IPS DF 6.9 (cell line): ENCODE data around the gene SLC7A1.

Source experiments
- DNase-seq: peaks from one replicate; pipeline ENCODE4 v3.0.0-alpha.2; 2013; ENCODE audit warnings: low read depth, low spot score
- H3K27ac ChIP-seq: one replicate; pipeline ENCODE4 v1.5.1; 2013; ENCODE audit warnings: low read length, control low read depth
- H3K27me3 ChIP-seq: 2 replicates; pipeline ENCODE4 v1.6.1; 2013; ENCODE audit warnings: mild to moderate bottlenecking, low read length; ENCODE audit not compliant: control insufficient read depth, insufficient read depth
- H3K36me3 ChIP-seq: 2 replicates; pipeline ENCODE4 v1.6.1; 2013; ENCODE audit warnings: low read length; ENCODE audit not compliant: control insufficient read depth, insufficient read depth
- H3K4me1 ChIP-seq: 2 replicates; pipeline ENCODE4 v1.6.1; 2013; ENCODE audit warnings: low read length; ENCODE audit not compliant: control insufficient read depth, insufficient read depth
- H3K4me3 ChIP-seq: 2 replicates; pipeline ENCODE4 v1.5.1; 2013; ENCODE audit warnings: mild to moderate bottlenecking, low read length
- H3K9me3 ChIP-seq: 2 replicates; pipeline ENCODE4 v1.6.1; 2013; ENCODE audit warnings: low read length, inconsistent platforms; ENCODE audit not compliant: control insufficient read depth, insufficient read depth
- WGBS: extraction: QIAGEN DNeasy Blood & Tissue Kit; methylation state at CpG from one replicate; pipeline ENCODE4 v1.1.7; 2013; ENCODE audit warnings: mixed read lengths, missing lambda C conversion rate; ENCODE audit not compliant: insufficient read length, insufficient coverage; 5-methylcytosine and 5-hydroxymethylcytosine counted together

The SLC7A1 gene

GRCh38 chr13:29561918-29562317 is 33.6 kb downstream of the SLC7A1 start:
- Histone ChIP-seq H3K4me1 (peaks cover 5% of the 10 kb centered on the region; the same call in 1 of the 2 replicates), H3K27me3 (no peaks in the 10 kb centered on the region), H3K9me3 (no peaks in the 10 kb centered on the region), H3K4me3 (no peak overlapping the region), H3K36me3 (no peaks in the 10 kb centered on the region), H3K27ac (no peak overlapping the region)
- no CpG with 5 or more reads among the region's 6 CpGs for WGBS
- no peak for DNase-seq

- H3K27me3 ChIP-seq, result no peaks in the 10 kb centered on the region
- H3K36me3 ChIP-seq, result no peaks in the 10 kb centered on the region
- H3K9me3 ChIP-seq, result no peaks in the 10 kb centered on the region
- no peak overlapping the region for H3K4me3 ChIP-seq
- H3K4me1 ChIP-seq, result no peaks in the 10 kb centered on the region
- H3K27ac ChIP-seq, result no peak overlapping the region
- no CpG with 5 or more reads among the region's 3 CpGs for WGBS
- DNase-seq, result no peak
These were observed 38.7 kb downstream of the SLC7A1 start for GRCh38 chr13:29556742-29557141.

- Histone ChIP-seq H3K4me3 (no peak overlapping the region), H3K4me1 (no peaks in the 10 kb centered on the region), H3K27me3 (no peaks in the 10 kb centered on the region), H3K9me3 (no peaks in the 10 kb centered on the region; the same call in 1 of the 2 replicates), H3K27ac (no peak overlapping the region), H3K36me3 (peaks cover 8% of the 10 kb centered on the region)
- no CpG with 5 or more reads among the region's 6 CpGs for WGBS
- no peak for DNase-seq
These were observed 44.3 kb downstream of the SLC7A1 start for GRCh38 chr13:29551214-29551613.

- WGBS, result no CpG with 5 or more reads among the region's 5 CpGs
- H3K27me3 ChIP-seq, result no peaks in the 10 kb centered on the region
- H3K4me3 ChIP-seq, result no peak overlapping the region
- no peaks in the 10 kb centered on the region; the same call in 1 of the 2 replicates for H3K9me3 ChIP-seq
- no peaks in the 10 kb centered on the region for H3K4me1 ChIP-seq
- no peak overlapping the region for H3K27ac ChIP-seq
- H3K36me3 ChIP-seq, result peaks cover 8% of the 10 kb centered on the region
- no peak for DNase-seq
These were observed 45.0 kb downstream of the SLC7A1 start for GRCh38 chr13:29550430-29550988.

- no peak for DNase-seq
- no peaks in the 10 kb centered on the region for H3K27me3 ChIP-seq
- H3K9me3 ChIP-seq, result no peaks in the 10 kb centered on the region; the same call in 1 of the 2 replicates
- H3K27ac ChIP-seq, result no peak overlapping the region
- WGBS, result no CpG with 5 or more reads among the region's 7 CpGs
- peaks cover 8% of the 10 kb centered on the region for H3K36me3 ChIP-seq
- no peaks in the 10 kb centered on the region; the same call in 1 of the 2 replicates for H3K4me1 ChIP-seq
- no peak overlapping the region for H3K4me3 ChIP-seq
These were observed 46.8 kb downstream of the SLC7A1 start for GRCh38 chr13:29548722-29549121.

GRCh38 chr13:29547153-29547552 is 48.3 kb downstream of the SLC7A1 start:
- H3K36me3 ChIP-seq, result peaks cover 8% of the 10 kb centered on the region
- no CpG with 5 or more reads among the region's 7 CpGs for WGBS
- no peak overlapping the region for H3K27ac ChIP-seq

GRCh38 chr13:29546662-29547061 is 48.8 kb downstream of the SLC7A1 start:
- no CpG with 5 or more reads among the region's 8 CpGs for WGBS
- H3K36me3 ChIP-seq, result peaks cover 8% of the 10 kb centered on the region
- no peak overlapping the region for H3K4me3 ChIP-seq
- no peak overlapping the region for H3K27ac ChIP-seq
- no peaks in the 10 kb centered on the region; the same call in 1 of the 2 replicates for H3K4me1 ChIP-seq
- H3K27me3 ChIP-seq, result no peaks in the 10 kb centered on the region
- no peaks in the 10 kb centered on the region; the same call in 1 of the 2 replicates for H3K9me3 ChIP-seq
- DNase-seq, result no peak

More at GRCh38 chr13:29547153-29547552, 48.3 kb downstream of the SLC7A1 start:
- no peaks in the 10 kb centered on the region; the same call in 1 of the 2 replicates for H3K4me1 ChIP-seq
- no peaks in the 10 kb centered on the region; the same call in 1 of the 2 replicates for H3K9me3 ChIP-seq
- no peaks in the 10 kb centered on the region for H3K27me3 ChIP-seq
- no peak overlapping the region for H3K4me3 ChIP-seq
- DNase-seq, result no peak

- H3K36me3 ChIP-seq, result peaks cover 8% of the 10 kb centered on the region
- H3K4me1 ChIP-seq, result no peaks in the 10 kb centered on the region; the same call in 1 of the 2 replicates
- H3K27me3 ChIP-seq, result no peaks in the 10 kb centered on the region
- no peak for DNase-seq
- H3K4me3 ChIP-seq, result no peak overlapping the region
- no peaks in the 10 kb centered on the region; the same call in 1 of the 2 replicates for H3K9me3 ChIP-seq
- no CpG with 5 or more reads among the region's 8 CpGs for WGBS
- H3K27ac ChIP-seq, result no peak overlapping the region
These were observed 49.5 kb downstream of the SLC7A1 start for GRCh38 chr13:29545988-29546387.

- no CpG with 5 or more reads among the region's 16 CpGs for WGBS
- no peak overlapping the region for H3K4me3 ChIP-seq
- H3K9me3 ChIP-seq, result no peaks in the 10 kb centered on the region
- no peak overlapping the region for H3K27ac ChIP-seq
- H3K27me3 ChIP-seq, result no peaks in the 10 kb centered on the region
- DNase-seq, result no peak
- no peaks in the 10 kb centered on the region for H3K36me3 ChIP-seq
- peaks cover 2% of the 10 kb centered on the region; the same call in 1 of the 2 replicates for H3K4me1 ChIP-seq
These were observed 52.0 kb downstream of the SLC7A1 start for GRCh38 chr13:29543230-29544215.

GRCh38 chr13:29542381-29542780 is 53.1 kb downstream of the SLC7A1 start:
- H3K4me1 ChIP-seq, result peaks cover 2% of the 10 kb centered on the region; the same call in 1 of the 2 replicates
- no peak for DNase-seq
- no peaks in the 10 kb centered on the region for H3K27me3 ChIP-seq
- no peak overlapping the region for H3K4me3 ChIP-seq
- no peaks in the 10 kb centered on the region for H3K9me3 ChIP-seq
- no peaks in the 10 kb centered on the region for H3K36me3 ChIP-seq
- no CpG with 5 or more reads among the region's 8 CpGs for WGBS
- H3K27ac ChIP-seq, result no peak overlapping the region
